ENCODE measurements around the gene SLC23A2. TPM values are rescaled to one million over a fixed set of nuclear protein-coding genes. Genes with fewer than 3 reads are reported as not detected.

The SLC23A2 gene
- total RNA-seq, 4 donors from 2014 or later: 2.6 to 3.6 (median 3.1) TPM

- intact Hi-C loops (cut with DNase I; ENCODE audit: low total_unique reads): no loop called here
- TF ChIP-seq POLR2A (IDR thresholded peaks at IDR 0.05) (no peak), CTCF (IDR thresholded peaks at IDR 0.05 in 4 of 5, conservative IDR thresholded peaks at IDR 0.05 in 1 of 5) (no peak)
- Histone ChIP-seq H3K36me3 (no peaks in the 10 kb centered on the region), H3K4me1 (peaks cover 0 to 6% of the 10 kb centered on the region in 2 donors), H3K27me3 (no peaks in the 10 kb centered on the region), H3K4me3 (no peak overlapping the region), H3K27ac (peak overlapping the region in 3 of 4 donors; percentile 29 to 54 (median 31)), H3K9me3 (no peaks in the 10 kb centered on the region)
- DNase-seq (no peak), ATAC-seq (no peak)
- in situ Hi-C loops (cut with MboI; ENCODE audit: low sequenced_read_pairs in 4 of 4): no loop called here
Measured at GRCh38 chr20:4812641-4813075, 188.7 kb downstream of the SLC23A2 start.

DNA sequence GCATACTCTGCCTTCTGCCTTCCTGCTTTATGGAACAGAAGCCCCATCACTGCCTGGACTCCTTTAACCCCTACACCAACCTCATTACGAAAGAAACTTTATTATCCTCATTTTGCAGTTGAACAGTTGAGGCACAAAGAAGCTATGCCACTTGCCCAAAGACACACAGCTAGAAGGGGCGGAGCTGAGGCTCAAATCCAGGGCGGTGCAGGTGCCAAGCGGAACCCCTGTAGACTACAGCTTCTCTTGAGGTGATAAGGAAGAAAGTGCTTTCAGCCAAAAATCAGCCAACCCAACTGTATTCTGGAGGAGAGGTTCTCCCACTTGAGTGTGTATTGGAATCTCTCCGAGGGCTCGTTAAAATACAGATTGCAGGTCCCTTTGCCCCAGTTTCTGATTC, 189.1 kb downstream of the SLC23A2 start:
- intact Hi-C loops (cut with DNase I; ENCODE audit: low total_unique reads): no loop called here
- in situ Hi-C loops (cut with MboI; ENCODE audit: low sequenced_read_pairs in 4 of 4): no loop called here
- H3K36me3 ChIP-seq: no peaks in the 10 kb centered on the region
- peak overlapping the region in 3 of 4 donors; percentile 29 to 54 (median 31) for H3K27ac ChIP-seq
- peaks cover 0 to 6% of the 10 kb centered on the region in 2 donors for H3K4me1 ChIP-seq
- H3K9me3 ChIP-seq: no peaks in the 10 kb centered on the region
- DNase-seq (no peak), ATAC-seq (no peak)
- H3K27me3 ChIP-seq: no peaks in the 10 kb centered on the region
- TF ChIP-seq CTCF (IDR thresholded peaks at IDR 0.05 in 4 of 5, conservative IDR thresholded peaks at IDR 0.05 in 1 of 5) (no peak), POLR2A (IDR thresholded peaks at IDR 0.05) (no peak)
- H3K4me3 ChIP-seq: no peak overlapping the region

- Histone ChIP-seq H3K9me3 (no peaks in the 10 kb centered on the region), H3K36me3 (no peaks in the 10 kb centered on the region), H3K4me3 (no peak overlapping the region), H3K4me1 (peaks cover 0 to 6% of the 10 kb centered on the region in 2 donors), H3K27me3 (no peaks in the 10 kb centered on the region), H3K27ac (no peak overlapping the region)
- TF ChIP-seq CTCF (IDR thresholded peaks at IDR 0.05 in 4 of 5, conservative IDR thresholded peaks at IDR 0.05 in 1 of 5): no peak
- TF ChIP-seq POLR2A (IDR thresholded peaks at IDR 0.05): no peak
- DNase-seq (peak; percentile 29 to 59), ATAC-seq (no peak)
- intact Hi-C loops (cut with DNase I; ENCODE audit: low total_unique reads): no loop called here
- in situ Hi-C loops (cut with MboI; ENCODE audit: low sequenced_read_pairs in 4 of 4): no loop called here
Measured at GRCh38 chr20:4811661-4812181, 189.6 kb downstream of the SLC23A2 start.

DNA sequence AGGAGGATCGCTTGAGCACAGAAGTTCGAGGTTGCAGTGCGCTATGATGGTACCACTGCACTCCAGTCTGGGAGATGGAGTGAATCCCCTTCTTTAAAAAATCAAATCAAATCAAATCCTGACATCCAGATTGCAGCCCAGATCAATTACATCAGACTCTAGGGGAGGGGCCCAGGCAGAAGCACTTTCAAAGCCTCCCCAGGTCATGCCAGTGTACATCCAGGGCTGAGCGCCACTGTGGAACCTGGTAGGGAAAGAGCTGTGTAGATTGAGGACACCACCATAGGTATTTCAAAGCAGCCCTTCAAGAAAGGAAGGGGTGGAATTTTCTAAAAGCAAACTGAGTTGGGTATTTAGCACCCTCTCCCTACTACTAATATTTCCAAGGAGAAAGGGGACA, 190.1 kb downstream of the SLC23A2 start:
- no peaks in the 10 kb centered on the region for H3K36me3 ChIP-seq
- no peaks in the 10 kb centered on the region for H3K27me3 ChIP-seq
- peak overlapping the region in 1 of 4 donors; percentile 6 for H3K27ac ChIP-seq
- no peak overlapping the region for H3K4me3 ChIP-seq
- in situ Hi-C loops (cut with MboI; ENCODE audit: low sequenced_read_pairs in 4 of 4) (no loop called here), intact Hi-C loops (cut with DNase I; ENCODE audit: low total_unique reads) (no loop called here)
- no peaks in the 10 kb centered on the region for H3K9me3 ChIP-seq
- DNase-seq (no peak), ATAC-seq (no peak)
- TF ChIP-seq POLR2A (IDR thresholded peaks at IDR 0.05): no peak
- no peak for TF ChIP-seq CTCF (IDR thresholded peaks at IDR 0.05 in 4 of 5, conservative IDR thresholded peaks at IDR 0.05 in 1 of 5)
- H3K4me1 ChIP-seq: peaks cover 0 to 6% of the 10 kb centered on the region in 2 donors
